H1 (cell line): Measurements from ENCODE around the gene MGLL. TPM values are rescaled to one million over a fixed set of nuclear protein-coding genes. Genes with fewer than 3 reads are reported as not detected.

ENCODE experiments used
- CTCF ChIA-PET: fragments of 300-600 bp; sonication (Branson Sonifier 250); formaldehyde crosslinking; loops from one replicate; lab custom pipeline; 2021; ENCODE audit not compliant: partially characterized antibody; lab: Charles Lee
- POLR2A ChIA-PET: fragments of 300-600 bp; sonication (Branson Sonifier 250); formaldehyde crosslinking; loops from one replicate; lab custom pipeline; 2021; ENCODE audit warnings: inconsistent platforms; ENCODE audit not compliant: partially characterized antibody; lab: Charles Lee
- DNase-seq, 2 experiments: peaks; one replicate each; pipeline versions ENCODE4 v3.0.0 to v3.0.0-alpha.2; 2010 to 2022; ENCODE audit warnings: low spot score in 2 of 2, low read depth in 1 of 2, mixed read lengths in 1 of 2
- FAIRE-seq: peaks from 2 replicates; lab custom pipeline; 2011; peaks lifted over from hg19 to GRCh38; lab: Jason Lieb, UNC
- H2AFZ ChIP-seq: 2 replicates; pipeline ENCODE4 v1.8.1; 2012; ENCODE audit warnings: low read length, inconsistent platforms
- H2AK5ac ChIP-seq: 2 replicates; pipeline ENCODE4 v1.6.1; 2013; ENCODE audit warnings: low read depth, low read length
- H2BK120ac ChIP-seq: replicated peaks from 2 replicates; pipeline ENCODE3; 2013; ENCODE audit warnings: low read depth, low read length, inconsistent platforms
- H2BK12ac ChIP-seq: 2 replicates; pipeline ENCODE4 v1.6.1; 2013; ENCODE audit warnings: low read depth, low read length
- H2BK15ac ChIP-seq: 2 replicates; pipeline ENCODE4 v1.6.1; 2013; ENCODE audit warnings: low read length
- H2BK20ac ChIP-seq: 2 replicates; pipeline ENCODE4 v1.6.1; 2013; ENCODE audit warnings: low read length
- H2BK5ac ChIP-seq: 2 replicates; pipeline ENCODE4 v1.6.1; 2013; ENCODE audit warnings: low read depth, low read length
- H3K14ac ChIP-seq: 2 replicates; pipeline ENCODE4 v1.6.1; 2013; ENCODE audit warnings: inconsistent platforms; ENCODE audit not compliant: insufficient read length
- H3K18ac ChIP-seq: 2 replicates; pipeline ENCODE4 v1.6.1; 2013; ENCODE audit warnings: low read length; ENCODE audit errors: extremely low read depth
- H3K23ac ChIP-seq: 2 replicates; pipeline ENCODE4 v1.6.1; 2013; ENCODE audit warnings: inconsistent platforms; ENCODE audit not compliant: insufficient read length
- H3K23me2 ChIP-seq: 2 replicates; pipeline ENCODE4 v1.6.1; 2013; ENCODE audit warnings: low read depth, low read length
- H3K27ac ChIP-seq: 2 replicates; pipeline ENCODE4 v1.6.1; 2011; ENCODE audit warnings: low read depth, low read length, inconsistent platforms
- H3K27me3 ChIP-seq, 4 experiments: replicated peaks in 1 of 4; 1 replicate in 1 of 4; 2 replicates in 3 of 4; pipeline versions ENCODE4 v1.6.1 to v1.8.1; 2011 to 2013; ENCODE audit warnings: low read length in 3 of 4, mild to moderate bottlenecking in 3 of 4, inconsistent platforms in 2 of 4, mixed read lengths in 2 of 4, moderate library complexity in 1 of 4; ENCODE audit not compliant: control insufficient read depth in 3 of 4, insufficient read depth in 3 of 4; ENCODE audit errors: extremely low read depth in 1 of 4
- H3K36me3 ChIP-seq, 4 experiments: 2 replicates each; pipeline versions ENCODE4 v1.6.1 to v1.8.1; 2011 to 2013; ENCODE audit warnings: mild to moderate bottlenecking in 4 of 4, low read length in 3 of 4, moderate library complexity in 2 of 4, control low read depth in 1 of 4, inconsistent platforms in 1 of 4; ENCODE audit not compliant: insufficient read depth in 4 of 4, control insufficient read depth in 2 of 4
- H3K4ac ChIP-seq: replicated peaks from 2 replicates; pipeline ENCODE3; 2013; ENCODE audit warnings: low read length, low read depth, mixed read lengths, inconsistent platforms; ENCODE audit not compliant: insufficient read length
- H3K4me1 ChIP-seq, 4 experiments: replicated peaks in 1 of 4; 1 replicate in 1 of 4; 2 replicates in 3 of 4; pipeline versions ENCODE4 v1.6.1 to v1.8.1; 2011 to 2013; ENCODE audit warnings: low read length in 3 of 4, inconsistent platforms in 2 of 4, mixed read lengths in 1 of 4; ENCODE audit not compliant: insufficient read depth in 4 of 4, control insufficient read depth in 3 of 4
- H3K4me2 ChIP-seq, 2 experiments: 2 replicates each; pipeline versions ENCODE4 v1.6.1 to v1.8.1; 2011 to 2013; ENCODE audit warnings: low read depth in 2 of 2, low read length in 2 of 2, control low read depth in 1 of 2, inconsistent platforms in 1 of 2, mild to moderate bottlenecking in 1 of 2; ENCODE audit not compliant: insufficient read depth in 1 of 2
- H3K4me3 ChIP-seq, 4 experiments: fragments of 200-600, 300-600 bp in 1 of 4; sonication (generic), shearing (Covaris generic), sonication (Bioruptor Twin) in 1 of 4; 2 replicates each; pipeline versions ENCODE4 v1.5.1 to v1.8.1; 2011 to 2016; ENCODE audit warnings: low read length in 4 of 4, low read depth in 3 of 4, control low read depth in 2 of 4, inconsistent platforms in 2 of 4, mild to moderate bottlenecking in 2 of 4, mixed read lengths in 1 of 4, moderate library complexity in 1 of 4; ENCODE audit not compliant: insufficient read depth in 2 of 4; ENCODE audit errors: extremely low read depth in 1 of 4
- H3K56ac ChIP-seq: replicated peaks from 2 replicates; pipeline ENCODE3; 2013; ENCODE audit warnings: low read depth, mild to moderate bottlenecking, mixed read lengths, low read length, inconsistent platforms; ENCODE audit not compliant: insufficient read length
- H3K79me1 ChIP-seq: 2 replicates; pipeline ENCODE4 v1.6.1; 2013; ENCODE audit warnings: low read depth, low read length, control low read depth
- H3K79me2 ChIP-seq, 2 experiments: 2 replicates each; pipeline versions ENCODE4 v1.6.1 to v1.8.1; 2012 to 2013; ENCODE audit warnings: low read length in 2 of 2, mild to moderate bottlenecking in 2 of 2, inconsistent platforms in 1 of 2; ENCODE audit not compliant: insufficient read depth in 2 of 2, control insufficient read depth in 1 of 2
- H3K9ac ChIP-seq, 4 experiments: replicated peaks in 1 of 4; 1 replicate in 1 of 4; 2 replicates in 3 of 4; pipeline versions ENCODE4 v1.6.1 to v1.8.1; 2011 to 2013; ENCODE audit warnings: low read depth in 3 of 4, low read length in 3 of 4, control low read depth in 2 of 4, mild to moderate bottlenecking in 2 of 4, moderate library complexity in 2 of 4, inconsistent platforms in 1 of 4; ENCODE audit errors: extremely low read depth in 1 of 4
- H3K9me3 ChIP-seq, 2 experiments: 2 replicates each; pipeline versions ENCODE4 v1.6.1 to v1.8.1; 2012 to 2013; ENCODE audit warnings: mild to moderate bottlenecking in 2 of 2, moderate library complexity in 2 of 2, control low read depth in 1 of 2, inconsistent platforms in 1 of 2, low read depth in 1 of 2, low read length in 1 of 2, mixed read lengths in 1 of 2; ENCODE audit not compliant: insufficient read depth in 2 of 2
- H4K20me1 ChIP-seq, 2 experiments: replicated peaks in 1 of 2; 2 replicates each; pipeline versions ENCODE3 to v1.8.1; 2011 to 2013; ENCODE audit warnings: inconsistent platforms in 2 of 2, low read length in 2 of 2, mild to moderate bottlenecking in 1 of 2; ENCODE audit not compliant: insufficient read depth in 2 of 2, control insufficient read depth in 1 of 2
- H4K5ac ChIP-seq: 2 replicates; pipeline ENCODE4 v1.6.1; 2013; ENCODE audit warnings: low read length, low read depth, mixed read lengths, inconsistent platforms; ENCODE audit not compliant: insufficient read length
- H4K8ac ChIP-seq: 2 replicates; pipeline ENCODE4 v1.8.0; 2013; ENCODE audit warnings: mild to moderate bottlenecking, moderate library complexity, low read length, inconsistent platforms; ENCODE audit not compliant: insufficient read depth; ENCODE audit errors: extremely low read depth
- H4K91ac ChIP-seq: replicated peaks from 2 replicates; pipeline ENCODE3; 2013; ENCODE audit warnings: low read length, mixed read lengths, inconsistent platforms; ENCODE audit not compliant: insufficient read length
- CBX5 ChIP-seq: fragments of 300-800, 300-1000 bp; sonication (generic); IDR thresholded peaks from 2 replicates; pipeline ENCODE4 v1.7.1; 2016; ENCODE audit warnings: antibody characterized with exemption, low read length, low read depth
- CEBPB ChIP-seq: IDR thresholded peaks from 2 replicates; pipeline ENCODE4 v1.6.1; 2012; ENCODE audit warnings: low read depth, low read length
- CHD2 ChIP-seq: IDR thresholded peaks from 2 replicates; pipeline ENCODE4 v1.6.1; 2012; ENCODE audit warnings: low read length, improper control_type of control experiment
- NANOG ChIP-seq: IDR thresholded peaks from 2 replicates; pipeline ENCODE4 v1.6.1; 2011; ENCODE audit warnings: low read length, low read depth, mild to moderate bottlenecking, inconsistent platforms; ENCODE audit not compliant: insufficient read depth, poor library complexity, severe bottlenecking
- SIRT6 ChIP-seq: IDR thresholded peaks from one replicate; pipeline ENCODE4 v1.7.1; 2012; ENCODE audit warnings: low read length, inconsistent platforms
- SIX5 ChIP-seq: IDR thresholded peaks from 2 replicates; pipeline ENCODE4 v1.6.1; 2011; ENCODE audit warnings: mild to moderate bottlenecking, low read depth, low read length
- SUZ12 ChIP-seq: fragments of 200-600 bp; sonication (generic); IDR thresholded peaks from 2 replicates; pipeline ENCODE4 v1.6.1; 2012; ENCODE audit warnings: mild to moderate bottlenecking, inconsistent platforms, low read length, moderate library complexity, mixed read lengths
- TAF7 ChIP-seq: optimal IDR thresholded peaks from 2 replicates; pipeline ENCODE3; 2011; ENCODE audit warnings: low read depth, mild to moderate bottlenecking, inconsistent platforms, low read length, moderate library complexity, borderline replicate concordance
- YY1 ChIP-seq: IDR thresholded peaks from 2 replicates; pipeline ENCODE4 v1.6.1; 2011; ENCODE audit warnings: low read depth, mild to moderate bottlenecking, low read length
- WGBS, 2 experiments: shearing (Covaris generic) in 1 of 2; methylation state at CpG; one replicate each; pipeline versions ENCODE4 v1.1.6 to v1.1.7; 2013 to 2015; ENCODE audit warnings: low lambda C conversion rate in 2 of 2, mixed read lengths in 2 of 2, inconsistent platforms in 1 of 2, low coverage in 1 of 2, missing lambda C conversion rate in 1 of 2; ENCODE audit not compliant: insufficient replicate concordance in 2 of 2, insufficient coverage in 1 of 2, insufficient read length in 1 of 2; ENCODE audit errors: extremely low coverage in 1 of 2, missing lambda C conversion rate in 1 of 2; 5-methylcytosine and 5-hydroxymethylcytosine counted together
- polyA plus RNA-seq, 7 experiments: library from polyadenylated mRNA; depleted of rRNA in 3 of 7; stranded (reverse) in 5 of 7; unstranded in 2 of 7; fragments of >200 nt in 5 of 7; fragments of 200-250 nt in 2 of 7; gene quantifications; 1 replicate in 5 of 7; 2 replicates in 1 of 7; 4 replicates in 1 of 7; pipeline versions ENCODE4 v1.2.1 to v1.2.3, GENCODE V29; 2011 to 2013; ENCODE audit warnings: missing spikeins in 2 of 7, mixed read lengths in 2 of 7
- total RNA-seq: library from RNA; stranded (reverse); fragmentation: NEBNext Ultra II Directional; extraction: Animal tissue kit (Norgen Biotek cat#: 25700); gene quantifications from 2 replicates; pipeline ENCODE4 v1.2.1, GENCODE V29; 2021
- TF ChIP-seq, protein P1 (sequence below): IDR thresholded peaks from 2 replicates; pipeline ENCODE4 v1.6.1; 2012; ENCODE audit warnings: low read length, inconsistent platforms

Gene MGLL
- total and polyA plus RNA-seq, 2 of the 8 experiments (the other 6 are each of a cell fraction or from before 2014, with no cell fraction given) = 0.05 to 0.34 TPM

- no peak for FAIRE-seq
- no peaks in the 10 kb centered on the region for H3K23me2 ChIP-seq
- TF ChIP-seq NANOG (no peak), SIRT6 (no peak), SIX5 (no peak), CEBPB (no peak), CBX5 (no peak), TAF7 (no peak), SUZ12 (no peak), CHD2 (no peak), YY1 (no peak)
- TF ChIP-seq, protein P1, sequence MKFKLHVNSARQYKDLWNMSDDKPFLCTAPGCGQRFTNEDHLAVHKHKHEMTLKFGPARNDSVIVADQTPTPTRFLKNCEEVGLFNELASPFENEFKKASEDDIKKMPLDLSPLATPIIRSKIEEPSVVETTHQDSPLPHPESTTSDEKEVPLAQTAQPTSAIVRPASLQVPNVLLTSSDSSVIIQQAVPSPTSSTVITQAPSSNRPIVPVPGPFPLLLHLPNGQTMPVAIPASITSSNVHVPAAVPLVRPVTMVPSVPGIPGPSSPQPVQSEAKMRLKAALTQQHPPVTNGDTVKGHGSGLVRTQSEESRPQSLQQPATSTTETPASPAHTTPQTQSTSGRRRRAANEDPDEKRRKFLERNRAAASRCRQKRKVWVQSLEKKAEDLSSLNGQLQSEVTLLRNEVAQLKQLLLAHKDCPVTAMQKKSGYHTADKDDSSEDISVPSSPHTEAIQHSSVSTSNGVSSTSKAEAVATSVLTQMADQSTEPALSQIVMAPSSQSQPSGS = no peak
Measured at GRCh38 chr3:127758013-127758412, 64.3 kb downstream of the MGLL start.

More at GRCh38 chr3:127758013-127758412, 64.3 kb downstream of the MGLL start:
- Histone ChIP-seq H2AFZ (no peak overlapping the region), H3K36me3 (no peaks in the 10 kb centered on the region), H4K8ac (no peak overlapping the region), H4K5ac (no peak overlapping the region), H3K9ac (no peak overlapping the region), H3K23ac (no peak overlapping the region), H3K56ac (no peak overlapping the region), H3K27me3 (0 out of 7 replicates have a peak, but pooled peaks cover 0 to 2% (median 0%) of the 10 kb centered on the region in 4 experiments), H3K4me3 (no peak overlapping the region), H3K14ac (no peak overlapping the region), H2BK5ac (no peak overlapping the region), H3K4me2 (no peak overlapping the region), H3K18ac (no peak overlapping the region), H4K20me1 (no peaks in the 10 kb centered on the region), H3K27ac (no peak overlapping the region), H3K4ac (no peak overlapping the region), H2BK15ac (no peak overlapping the region), H2AK5ac (no peak overlapping the region), H3K79me1 (no peaks in the 10 kb centered on the region), H3K9me3 (no peaks in the 10 kb centered on the region), H2BK12ac (no peak overlapping the region), H3K79me2 (no peaks in the 10 kb centered on the region), H2BK120ac (no peak overlapping the region), H2BK20ac (no peak overlapping the region), H4K91ac (no peak overlapping the region), H3K4me1 (no peaks in the 10 kb centered on the region)
- ChIA-PET POLR2A (no interaction called here), CTCF (interaction anchor here (1.1 to 2.0 kb wide), 4 partner anchors 21 to 78 kb away, joined by 3 to 5 read pairs (median 4); no protein-coding TSS in a partner anchor)
- 87% methylated on average over 3 of the region's 3 CpGs; no CpG with 5 or more reads in 1 of the 2 experiments for WGBS, 2 experiments
- DNase-seq = no peak
